ENCODE results near the gene SNTG2. TPM values are rescaled to one million over a fixed set of nuclear protein-coding genes. Genes with fewer than 3 reads are reported as not detected.

SNTG2 gene
- total and polyA plus RNA-seq, 11 donors = 0.19 to 3.2 (median 0.93) TPM

DNA sequence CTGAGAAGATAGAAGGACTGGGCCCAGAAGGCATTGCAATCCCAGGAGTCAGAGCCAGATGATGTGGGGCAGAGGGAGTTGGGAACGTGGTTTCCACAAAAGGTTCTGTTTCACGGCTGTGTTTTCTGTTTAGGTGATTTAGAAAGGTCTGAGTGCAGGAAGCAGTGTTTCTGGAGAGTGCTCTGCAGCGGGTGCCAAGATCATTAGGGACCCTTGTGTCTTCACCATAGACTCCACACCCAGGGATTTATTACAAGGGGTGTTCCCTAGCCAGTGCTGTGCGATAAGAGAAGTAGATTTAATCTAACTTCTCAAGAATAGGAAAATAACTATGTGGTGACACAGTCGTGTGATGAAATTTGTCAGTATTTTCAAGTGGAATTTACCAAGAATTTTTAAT lies 241.5 kb downstream of the SNTG2 start:
- peak in 2 of 4 donors; percentile 67 to 71 for ATAC-seq
- Histone ChIP-seq H3K27ac (peak overlapping the region in 1 of 12 donors; percentile 5), H3K4me1 (no peaks in the 10 kb centered on the region), H3K36me3 (no peaks in the 10 kb centered on the region), H3K4me3 (no peak overlapping the region), H3K9me3 (peaks cover 0 to 23% (median 6%) of the 10 kb centered on the region in 12 donors), H3K27me3 (no peaks in the 10 kb centered on the region)
- TF ChIP-seq CTCF (IDR thresholded peaks at IDR 0.05) (no peak), POLR2A (IDR thresholded peaks at IDR 0.05) (no peak)
- 57 to 68% (median 63%) methylated on average over 5 of the region's 5 CpGs for WGBS, 4 donors
- intact Hi-C loops (cut with DNase I) = no loop called here
- DNase-seq = peak in 2 of 5 donors; percentile 26 to 36

GRCh38 chr2:1193801-1194200 lies 243.2 kb downstream of the SNTG2 start:
- TF ChIP-seq CTCF (IDR thresholded peaks at IDR 0.05) (no peak), POLR2A (IDR thresholded peaks at IDR 0.05) (no peak)
- H3K4me3 ChIP-seq = no peak overlapping the region
- H3K27ac ChIP-seq = no peak overlapping the region
- peaks cover 0 to 23% (median 6%) of the 10 kb centered on the region in 12 donors for H3K9me3 ChIP-seq
- no peaks in the 10 kb centered on the region for H3K36me3 ChIP-seq
- no peaks in the 10 kb centered on the region for H3K27me3 ChIP-seq
- H3K4me1 ChIP-seq = no peaks in the 10 kb centered on the region
- DNase-seq (no peak), ATAC-seq (no peak)
- WGBS, 4 donors = 77 to 91% (median 84%) methylated on average over 2 of the region's 2 CpGs
- intact Hi-C loops (cut with DNase I) = no loop called here

- WGBS, 4 donors = 77 to 82% (median 80%) methylated on average over 6 of the region's 6 CpGs
- Histone ChIP-seq H3K27me3 (no peaks in the 10 kb centered on the region), H3K36me3 (no peaks in the 10 kb centered on the region), H3K9me3 (peaks cover 0 to 39% (median 10%) of the 10 kb centered on the region in 12 donors), H3K4me1 (no peaks in the 10 kb centered on the region), H3K4me3 (no peak overlapping the region), H3K27ac (no peak overlapping the region)
- TF ChIP-seq POLR2A (IDR thresholded peaks at IDR 0.05) (no peak), CTCF (IDR thresholded peaks at IDR 0.05) (no peak)
- intact Hi-C loops (cut with DNase I) = no loop called here
- ATAC-seq = no peak
- DNase-seq = no peak
Observed at GRCh38 chr2:1203772-1204171, 253.1 kb downstream of the SNTG2 start.

DNA sequence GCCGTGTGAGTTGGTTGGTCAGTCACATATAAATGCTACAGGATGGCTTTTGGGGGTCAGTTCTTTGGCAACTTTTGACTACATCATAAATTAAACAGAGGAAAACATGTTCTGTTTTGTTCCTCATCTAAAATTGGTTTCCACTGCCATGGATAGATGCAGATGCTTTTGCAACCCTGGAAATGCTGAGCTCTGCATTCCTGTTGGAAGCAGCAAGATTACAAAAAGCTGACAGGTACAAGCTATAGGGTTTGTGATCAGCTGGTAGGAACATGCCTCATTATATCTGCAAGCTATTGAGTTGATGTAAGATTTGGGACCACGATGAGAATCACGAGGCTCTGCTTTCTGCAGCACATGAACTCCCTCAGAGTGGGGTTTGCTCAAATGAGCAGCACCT lies 255.2 kb downstream of the SNTG2 start:
- Histone ChIP-seq H3K36me3 (no peaks in the 10 kb centered on the region), H3K4me1 (no peaks in the 10 kb centered on the region), H3K27ac (no peak overlapping the region), H3K4me3 (no peak overlapping the region), H3K27me3 (no peaks in the 10 kb centered on the region), H3K9me3 (peaks cover 0 to 21% (median 8%) of the 10 kb centered on the region in 12 donors)
- no peak for ATAC-seq
- TF ChIP-seq CTCF (IDR thresholded peaks at IDR 0.05) (no peak), POLR2A (IDR thresholded peaks at IDR 0.05) (no peak)
- DNase-seq = no peak
- intact Hi-C loops (cut with DNase I) = no loop called here
- 79 to 87% (median 84%) methylated on average over 3 of the region's 3 CpGs for WGBS, 4 donors

Measured in heart left ventricle (tissue), 16 donors.